D721Med (cell line): ENCODE data around the gene PPP1R14C.

ENCODE experiments used
- DNase-seq: peaks from one replicate; pipeline ENCODE4 v3.0.0; 2011; ENCODE audit warnings: low spot score; ENCODE audit not compliant: insufficient read length
- FAIRE-seq: peaks from 2 replicates; lab custom pipeline; 2011; peaks lifted over from hg19 to GRCh38; lab: Jason Lieb, UNC
- CTCF ChIP-seq: IDR thresholded peaks from 2 replicates; pipeline ENCODE4 v1.5.1; 2012; ENCODE audit warnings: mild to moderate bottlenecking, control low read depth; ENCODE audit not compliant: insufficient read depth; ENCODE audit errors: missing control alignments

Gene PPP1R14C

GRCh38 chr6:150169181-150169580, 26.3 kb downstream of the PPP1R14C start:
- FAIRE-seq (no peak), DNase-seq (no peak)
- no peak for TF ChIP-seq CTCF

DNA sequence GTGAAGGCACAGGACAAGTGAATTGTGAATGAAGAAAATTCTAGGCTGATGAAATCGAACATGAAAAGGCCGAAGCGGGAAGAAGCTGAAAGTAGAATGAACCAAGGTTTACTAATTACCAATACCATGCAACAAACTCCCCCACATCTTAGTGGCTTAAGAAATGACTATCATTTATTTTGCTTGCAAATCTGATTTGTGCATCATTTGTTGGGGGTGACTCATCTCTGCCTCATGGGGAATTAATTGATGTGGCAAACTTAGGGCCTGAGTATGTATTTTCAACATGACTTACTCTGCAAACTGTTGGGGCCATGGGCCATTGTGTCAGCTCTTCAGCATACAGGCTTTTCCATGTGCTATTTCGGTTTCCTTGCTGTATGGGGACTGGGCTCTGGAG, 26.8 kb downstream of the PPP1R14C start:
- FAIRE-seq (no peak), DNase-seq (no peak)
- TF ChIP-seq CTCF = no peak

DNA sequence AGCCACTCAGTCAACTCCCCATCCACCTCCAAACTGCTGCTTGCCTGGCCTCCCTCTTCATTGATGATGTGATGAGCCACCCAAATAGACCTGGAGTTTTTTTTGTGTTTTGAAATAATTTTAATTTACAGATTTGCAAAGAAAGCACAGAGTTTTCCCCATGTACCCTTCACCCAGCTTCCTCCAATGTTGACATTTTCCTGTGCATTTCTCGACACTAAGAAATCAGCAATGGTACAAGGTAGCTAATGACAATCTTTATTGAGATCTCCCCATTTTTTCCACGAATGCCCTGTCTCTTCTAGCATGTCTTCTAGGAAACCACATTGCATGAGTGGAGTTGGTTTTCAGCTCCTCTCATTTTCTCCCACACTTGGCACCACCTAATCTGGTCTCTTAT, 30.1 kb downstream of the PPP1R14C start:
- TF ChIP-seq CTCF = no peak
- FAIRE-seq (no peak), DNase-seq (no peak)

GRCh38 chr6:150175586-150176151, 32.8 kb downstream of the PPP1R14C start:
- FAIRE-seq (no peak), DNase-seq (no peak)
- no peak for TF ChIP-seq CTCF

DNA sequence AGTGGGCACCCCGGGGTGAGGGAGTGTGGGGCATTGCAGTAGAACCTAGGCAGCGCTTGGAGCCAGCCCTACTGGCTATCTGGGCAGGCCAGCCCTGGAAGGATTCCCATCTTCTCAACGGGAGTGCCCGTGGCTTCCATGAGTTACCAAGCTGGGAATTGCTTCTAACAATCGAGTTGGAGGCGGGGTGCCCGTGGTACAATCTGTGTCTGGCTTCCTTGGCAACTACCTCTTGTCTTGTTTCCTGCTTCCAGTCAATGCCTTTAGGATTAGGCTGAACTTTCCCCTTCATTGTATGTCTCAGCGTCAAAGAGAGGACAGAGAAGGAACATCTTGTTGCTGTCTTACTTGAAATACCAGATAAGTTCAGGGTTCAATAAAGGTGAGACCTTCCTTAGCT, 33.3 kb downstream of the PPP1R14C start:
- FAIRE-seq (no peak), DNase-seq (no peak)
- TF ChIP-seq CTCF = no peak

- DNase-seq (no peak), FAIRE-seq (no peak)
Measured at GRCh38 chr6:150176659-150177058, 33.8 kb downstream of the PPP1R14C start.

More at GRCh38 chr6:150176659-150177058, 33.8 kb downstream of the PPP1R14C start:
- TF ChIP-seq CTCF = no peak
